GM12801 (cell line): ENCODE measurements around the gene TMEM184B.

ENCODE experiments used
- CTCF ChIP-seq: IDR thresholded peaks from one replicate; pipeline ENCODE4 v1.5.1; 2011; ENCODE audit warnings: control low read depth; ENCODE audit not compliant: insufficient read length; ENCODE audit errors: extremely low read depth

The TMEM184B gene

GRCh38 chr22:38286915-38287669 lies 14.3 kb upstream of the TMEM184B start:
- no peak for TF ChIP-seq CTCF

GRCh38 chr22:38285018-38285417 lies 12.2 kb upstream of the TMEM184B start:
- no peak for TF ChIP-seq CTCF

GRCh38 chr22:38284042-38284402 lies 11.2 kb upstream of the TMEM184B start:
- no peak for TF ChIP-seq CTCF

- no peak for TF ChIP-seq CTCF
Observed at GRCh38 chr22:38282397-38282796, 9.6 kb upstream of the TMEM184B start.

GRCh38 chr22:38276166-38276565 lies 3.4 kb upstream of the TMEM184B start:
- no peak for TF ChIP-seq CTCF

- TF ChIP-seq CTCF = no peak
Observed at GRCh38 chr22:38273135-38273826, 471 bp upstream of the TMEM184B start.

GRCh38 chr22:38271927-38272372 lies 860 bp downstream of the TMEM184B start:
- no peak for TF ChIP-seq CTCF
